Right atrium auricular region (tissue), 2 donors: ENCODE results near the gene ADAMTSL4. TPM values are rescaled to one million over a fixed set of nuclear protein-coding genes. Genes with fewer than 3 reads are reported as not detected.
A peak's percentile ranks its signal among the peaks of the same experiment; 100 is the strongest.
"Not testable (repeated sequence)": the region's sequence is repeated elsewhere in the genome, so short reads cannot be mapped to it uniquely, and the experiment has no call there.

Experiments used
- DNase-seq: peaks from one replicate; pipeline ENCODE4 v3.0.0-alpha.2; 2019; ENCODE audit warnings: low spot score
- H3K27ac ChIP-seq, 2 donors: fragments of 200-600 bp; sonication (generic); 1 replicate in 1 of 2; 2 replicates in 1 of 2; pipeline ENCODE4 v1.5.1; 2016 to 2019
- H3K27me3 ChIP-seq, 2 donors: fragments of 200-600 bp; sonication (generic); one replicate each; pipeline versions ENCODE4 v1.5.1 to v1.6.0; 2017 to 2019
- H3K36me3 ChIP-seq: fragments of 200-600 bp; sonication (generic); one replicate; pipeline ENCODE4 v1.5.1; 2016
- H3K4me1 ChIP-seq, 2 donors: fragments of 200-600 bp; sonication (generic); one replicate each; pipeline versions ENCODE4 v1.5.1 to v1.6.0; 2017 to 2019
- H3K4me3 ChIP-seq, 2 donors: fragments of 200-600 bp; sonication (generic); 1 replicate in 1 of 2; 2 replicates in 1 of 2; pipeline ENCODE4 v1.5.1; 2017 to 2019; ENCODE audit warnings: mild to moderate bottlenecking in 1 of 2, moderate library complexity in 1 of 2
- H3K9me3 ChIP-seq, 2 donors: fragments of 200-600 bp; sonication (generic); one replicate each; pipeline ENCODE4 v1.5.1; 2019
- total RNA-seq, 2 donors: library from RNA; depleted of rRNA; stranded (reverse); fragments of >200 nt; gene quantifications; one replicate each; pipeline ENCODE4 v1.1.0, GENCODE V29; 2016
- TF ChIP-seq, protein P1 (sequence below), 2 donors: fragments of 200-600 bp; sonication (generic); IDR thresholded peaks; one replicate each; pipeline ENCODE4 v1.5.1; 2019; ENCODE audit warnings: antibody characterized with exemption in 2 of 2

ADAMTSL4 gene
- total RNA-seq, 2 donors from 2014 or later, result 21.9 to 41.1 TPM

DNA sequence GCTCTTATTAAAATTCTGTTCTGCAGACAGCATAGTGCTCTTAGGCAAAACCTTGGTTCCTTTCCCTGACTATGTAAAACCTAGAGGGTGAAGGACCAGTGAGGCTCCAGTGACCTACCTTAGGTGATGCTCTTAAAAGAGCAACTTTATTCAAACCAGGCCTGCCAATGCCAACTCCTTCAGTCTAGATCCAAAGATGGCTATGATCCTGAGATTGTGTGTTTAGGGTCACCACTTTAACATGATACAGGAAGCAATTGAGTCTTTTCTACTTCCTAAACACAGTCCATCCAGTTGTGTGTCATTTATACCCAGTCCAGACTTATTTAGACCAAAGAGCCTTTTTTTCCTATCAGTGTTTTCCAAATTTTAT, 19.4 kb downstream of the ADAMTSL4 start:
- Histone ChIP-seq H3K4me3 (peak overlapping the region; percentile 24), H3K9me3 (no peaks in the 10 kb centered on the region), H3K36me3 (peaks cover 38% of the 10 kb centered on the region), H3K27me3 (no peaks in the 10 kb centered on the region), H3K4me1 (peaks cover 0 to 98% of the 10 kb centered on the region in 2 donors), H3K27ac (peak overlapping the region; percentile 98 to 100)
- TF ChIP-seq, protein P1, sequence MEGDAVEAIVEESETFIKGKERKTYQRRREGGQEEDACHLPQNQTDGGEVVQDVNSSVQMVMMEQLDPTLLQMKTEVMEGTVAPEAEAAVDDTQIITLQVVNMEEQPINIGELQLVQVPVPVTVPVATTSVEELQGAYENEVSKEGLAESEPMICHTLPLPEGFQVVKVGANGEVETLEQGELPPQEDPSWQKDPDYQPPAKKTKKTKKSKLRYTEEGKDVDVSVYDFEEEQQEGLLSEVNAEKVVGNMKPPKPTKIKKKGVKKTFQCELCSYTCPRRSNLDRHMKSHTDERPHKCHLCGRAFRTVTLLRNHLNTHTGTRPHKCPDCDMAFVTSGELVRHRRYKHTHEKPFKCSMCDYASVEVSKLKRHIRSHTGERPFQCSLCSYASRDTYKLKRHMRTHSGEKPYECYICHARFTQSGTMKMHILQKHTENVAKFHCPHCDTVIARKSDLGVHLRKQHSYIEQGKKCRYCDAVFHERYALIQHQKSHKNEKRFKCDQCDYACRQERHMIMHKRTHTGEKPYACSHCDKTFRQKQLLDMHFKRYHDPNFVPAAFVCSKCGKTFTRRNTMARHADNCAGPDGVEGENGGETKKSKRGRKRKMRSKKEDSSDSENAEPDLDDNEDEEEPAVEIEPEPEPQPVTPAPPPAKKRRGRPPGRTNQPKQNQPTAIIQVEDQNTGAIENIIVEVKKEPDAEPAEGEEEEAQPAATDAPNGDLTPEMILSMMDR (IDR thresholded peaks at IDR 0.05), result no peak
- DNase-seq, result no peak

- peaks cover 83% of the 10 kb centered on the region for H3K36me3 ChIP-seq
- peaks cover 0 to 80% of the 10 kb centered on the region in 2 donors for H3K4me1 ChIP-seq
- peak overlapping the region in 1 of 2 donors; percentile 90 for H3K4me3 ChIP-seq
- peak overlapping the region; percentile 98 to 100 for H3K27ac ChIP-seq
- DNase-seq, result no peak
- H3K27me3 ChIP-seq, result no peaks in the 10 kb centered on the region
- no peaks in the 10 kb centered on the region for H3K9me3 ChIP-seq
- TF ChIP-seq, protein P1 (IDR thresholded peaks at IDR 0.05), result no peak
These were observed 23.9 kb downstream of the ADAMTSL4 start for GRCh38 chr1:150572918-150573647.

DNA sequence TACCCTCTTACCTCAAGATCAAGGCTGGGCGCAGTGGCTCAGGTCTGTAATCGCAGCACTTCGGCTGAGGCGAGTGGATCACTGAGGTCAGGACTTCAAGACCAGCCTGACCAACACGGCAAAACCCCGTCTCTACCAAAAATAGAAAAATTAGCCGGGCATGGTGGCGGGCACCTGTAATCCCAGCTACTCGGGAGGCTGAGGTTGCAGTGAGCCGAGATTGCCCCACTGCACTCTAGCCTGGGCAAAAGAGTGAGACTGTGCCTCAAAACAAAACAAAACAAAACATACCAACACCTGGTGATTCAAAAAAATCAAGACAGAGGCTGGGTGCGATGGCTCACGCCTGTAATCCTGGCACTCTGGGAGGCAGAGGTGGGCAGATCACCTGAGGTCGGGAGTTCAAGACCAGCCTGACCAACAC, 24.5 kb downstream of the ADAMTSL4 start:
- Histone ChIP-seq H3K36me3 (peaks cover 87% of the 10 kb centered on the region), H3K4me1 (peaks cover 0 to 74% of the 10 kb centered on the region in 2 donors), H3K27ac (peak overlapping the region; percentile 98 to 100), H3K4me3 (peak overlapping the region in 1 of 2 donors; percentile 90)
- not testable (repeated sequence) for DNase-seq, H3K9me3 ChIP-seq, H3K27me3 ChIP-seq

- Histone ChIP-seq H3K9me3 (no peaks in the 10 kb centered on the region), H3K4me3 (peak overlapping the region; percentile 90 to 96), H3K36me3 (peaks cover 94% of the 10 kb centered on the region), H3K4me1 (peaks cover 0 to 66% of the 10 kb centered on the region in 2 donors), H3K27ac (peak overlapping the region; percentile 98 to 100), H3K27me3 (no peaks in the 10 kb centered on the region)
- no peak for DNase-seq
- TF ChIP-seq, protein P1 (IDR thresholded peaks at IDR 0.05), result no peak
These were observed 25.3 kb downstream of the ADAMTSL4 start for GRCh38 chr1:150574260-150575071.

DNA sequence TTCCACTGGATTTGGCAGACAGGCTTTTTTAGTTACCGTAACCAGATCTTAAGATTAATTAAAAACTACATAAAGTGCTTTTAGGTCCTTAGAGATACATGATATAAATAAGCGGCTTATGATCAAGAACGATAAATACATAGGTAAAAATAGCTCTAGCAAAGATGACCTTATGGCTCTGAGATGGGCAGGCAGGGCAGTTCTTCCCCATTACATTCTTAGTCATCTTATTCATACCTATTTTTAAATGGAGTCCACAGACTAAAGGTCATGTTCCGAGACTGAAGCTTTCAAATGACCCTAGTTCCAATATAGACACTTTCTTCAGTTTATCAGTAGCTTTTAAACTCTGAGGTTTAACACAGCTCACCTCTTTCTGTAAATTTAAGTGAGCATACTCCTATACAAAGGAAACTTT, 25.9 kb downstream of the ADAMTSL4 start:
- H3K4me1 ChIP-seq, result peaks cover 0 to 63% of the 10 kb centered on the region in 2 donors

More for the DNA sequence above, 25.9 kb downstream of the ADAMTSL4 start:
- TF ChIP-seq, protein P1 (IDR thresholded peaks at IDR 0.05), result no peak
- no peaks in the 10 kb centered on the region for H3K27me3 ChIP-seq
- peaks cover 89% of the 10 kb centered on the region for H3K36me3 ChIP-seq
- H3K27ac ChIP-seq, result peak overlapping the region; percentile 98 to 100
- DNase-seq, result no peak
- no peaks in the 10 kb centered on the region for H3K9me3 ChIP-seq
- peak overlapping the region; percentile 90 to 96 for H3K4me3 ChIP-seq
